ENCODE results near the gene TCFL5. TPM values are rescaled to one million over a fixed set of nuclear protein-coding genes. Genes with fewer than 3 reads are reported as not detected.

TCFL5 gene
- total RNA-seq, 1 donor from 2014 or later = 1.1 TPM

DNA sequence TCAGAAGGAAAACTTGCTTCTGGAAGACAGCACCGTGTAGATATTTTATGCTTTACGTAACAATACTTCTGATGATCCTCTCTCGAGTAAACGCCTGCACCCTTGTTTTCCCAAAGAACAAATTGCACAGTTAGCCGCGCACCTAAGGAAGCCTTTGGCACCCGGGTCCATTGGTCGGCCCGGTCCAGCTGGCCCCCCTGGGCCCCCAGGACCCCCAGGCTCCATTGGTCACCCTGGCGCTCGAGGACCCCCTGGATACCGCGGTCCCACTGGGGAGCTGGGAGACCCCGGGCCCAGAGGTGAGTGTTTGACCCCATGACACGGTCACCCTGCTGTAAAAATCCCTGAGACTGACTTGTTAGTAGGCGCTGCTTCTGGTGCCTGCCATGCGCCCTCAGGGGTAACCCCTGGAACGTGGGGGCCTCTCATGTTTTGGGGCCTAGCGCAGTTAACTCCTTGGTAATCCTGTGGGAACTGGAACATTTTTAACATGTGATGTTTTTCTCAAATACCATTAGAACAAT, 24.6 kb downstream of the TCFL5 start:
- H3K4me3 ChIP-seq = no peak overlapping the region
- TF ChIP-seq, protein P1, sequence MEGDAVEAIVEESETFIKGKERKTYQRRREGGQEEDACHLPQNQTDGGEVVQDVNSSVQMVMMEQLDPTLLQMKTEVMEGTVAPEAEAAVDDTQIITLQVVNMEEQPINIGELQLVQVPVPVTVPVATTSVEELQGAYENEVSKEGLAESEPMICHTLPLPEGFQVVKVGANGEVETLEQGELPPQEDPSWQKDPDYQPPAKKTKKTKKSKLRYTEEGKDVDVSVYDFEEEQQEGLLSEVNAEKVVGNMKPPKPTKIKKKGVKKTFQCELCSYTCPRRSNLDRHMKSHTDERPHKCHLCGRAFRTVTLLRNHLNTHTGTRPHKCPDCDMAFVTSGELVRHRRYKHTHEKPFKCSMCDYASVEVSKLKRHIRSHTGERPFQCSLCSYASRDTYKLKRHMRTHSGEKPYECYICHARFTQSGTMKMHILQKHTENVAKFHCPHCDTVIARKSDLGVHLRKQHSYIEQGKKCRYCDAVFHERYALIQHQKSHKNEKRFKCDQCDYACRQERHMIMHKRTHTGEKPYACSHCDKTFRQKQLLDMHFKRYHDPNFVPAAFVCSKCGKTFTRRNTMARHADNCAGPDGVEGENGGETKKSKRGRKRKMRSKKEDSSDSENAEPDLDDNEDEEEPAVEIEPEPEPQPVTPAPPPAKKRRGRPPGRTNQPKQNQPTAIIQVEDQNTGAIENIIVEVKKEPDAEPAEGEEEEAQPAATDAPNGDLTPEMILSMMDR (IDR thresholded peaks at IDR 0.05) = no peak
- no peak overlapping the region for H3K27ac ChIP-seq
- no peaks in the 10 kb centered on the region for H3K36me3 ChIP-seq
- intact Hi-C loops (cut with DNase I) = no loop called here
- H3K27me3 ChIP-seq = no peaks in the 10 kb centered on the region
- DNase-seq (ENCODE audit: low spot score in 2 of 2) = no peak
- H3K4me1 ChIP-seq = no peaks in the 10 kb centered on the region
- H3K9me3 ChIP-seq = no peaks in the 10 kb centered on the region

DNA sequence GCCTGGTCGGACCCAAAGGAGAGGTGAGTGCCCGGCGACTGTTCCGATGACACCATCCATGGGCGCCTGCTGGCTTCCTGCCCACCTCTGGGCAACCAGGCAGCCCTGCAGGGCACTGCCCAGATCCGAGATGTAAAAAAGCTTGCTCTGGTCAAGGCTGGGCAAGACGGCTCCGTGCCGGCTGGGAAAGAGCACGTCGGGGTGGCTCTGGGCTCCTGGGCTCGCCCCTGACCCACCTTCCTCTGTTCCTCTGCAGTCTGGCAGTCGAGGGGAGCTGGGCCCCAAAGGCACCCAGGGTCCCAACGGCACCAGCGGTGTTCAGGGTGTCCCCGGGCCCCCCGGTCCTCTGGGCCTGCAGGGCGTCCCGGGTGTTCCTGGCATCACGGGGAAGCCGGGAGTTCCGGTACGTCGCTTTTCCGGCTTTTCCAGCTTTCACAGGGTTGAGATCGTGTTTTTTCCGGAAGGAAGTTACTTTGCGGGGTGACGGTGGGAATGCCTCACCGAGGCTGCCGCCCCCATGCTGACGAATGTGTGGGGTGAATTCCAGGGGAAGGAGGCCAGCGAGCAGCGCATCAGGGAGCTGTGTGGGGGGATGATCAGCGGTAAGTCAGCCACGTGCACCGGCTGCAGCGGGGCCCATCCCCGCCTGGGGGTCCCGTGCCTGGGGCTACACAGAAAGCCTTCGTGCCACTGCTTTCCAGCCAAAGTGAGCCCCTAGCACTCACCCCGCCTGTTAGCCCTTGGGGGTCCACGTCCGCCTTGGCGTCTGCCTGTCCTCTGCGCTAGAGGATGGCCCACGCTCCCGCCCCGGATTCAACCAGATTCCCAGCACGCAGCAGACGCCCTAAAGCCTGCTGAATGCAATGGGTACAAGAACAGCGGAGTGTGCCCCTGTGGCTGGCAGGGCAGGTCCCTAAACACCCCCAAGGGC, 25.4 kb downstream of the TCFL5 start:
- no peak for DNase-seq (ENCODE audit: low spot score in 2 of 2)
- H3K27me3 ChIP-seq = no peaks in the 10 kb centered on the region
- H3K36me3 ChIP-seq = no peaks in the 10 kb centered on the region
- no peaks in the 10 kb centered on the region for H3K9me3 ChIP-seq
- TF ChIP-seq, protein P1 (IDR thresholded peaks at IDR 0.05) = no peak
- no peak overlapping the region for H3K27ac ChIP-seq
- no peaks in the 10 kb centered on the region for H3K4me1 ChIP-seq
- no peak overlapping the region for H3K4me3 ChIP-seq
- intact Hi-C loops (cut with DNase I) = no loop called here

DNA sequence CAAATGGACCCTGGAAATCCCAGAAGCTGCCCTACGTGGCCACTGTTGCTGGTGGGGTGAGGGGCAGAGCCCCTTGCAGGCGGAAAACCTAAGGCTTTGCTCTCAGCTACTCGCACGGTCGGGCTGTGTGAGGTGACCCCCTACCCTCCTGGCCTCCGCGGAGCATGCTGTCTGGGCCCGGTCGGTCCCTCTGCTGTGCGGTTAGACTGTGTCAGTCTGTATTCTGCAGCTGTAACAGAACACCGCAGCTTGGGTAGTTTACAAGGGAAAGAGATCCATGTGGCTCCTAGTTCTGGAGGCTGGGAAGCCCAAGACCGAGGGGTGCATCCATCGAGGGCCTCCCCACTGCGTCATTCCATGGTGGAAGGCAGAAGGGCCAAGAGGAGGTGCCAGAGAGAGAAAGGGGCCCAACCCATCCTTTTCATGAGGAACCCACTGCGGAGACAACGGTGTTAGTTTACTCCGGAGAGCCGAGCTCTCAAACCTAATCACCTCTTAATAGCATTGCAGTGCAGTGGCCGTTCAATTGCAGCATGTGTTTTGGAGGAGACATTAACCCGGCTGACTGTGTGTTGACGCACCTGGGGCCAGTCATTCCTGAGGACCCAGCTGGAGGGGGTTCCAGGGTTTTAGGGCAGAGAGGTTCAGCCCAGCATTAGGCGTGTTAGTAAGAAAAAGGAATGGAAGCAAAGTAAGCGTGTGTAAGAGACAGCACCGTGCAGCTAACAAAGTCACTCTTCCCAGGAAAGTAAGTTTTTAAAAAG, 26.5 kb downstream of the TCFL5 start:
- TF ChIP-seq, protein P1 (IDR thresholded peaks at IDR 0.05) = no peak
- intact Hi-C loops (cut with DNase I) = no loop called here
- no peaks in the 10 kb centered on the region for H3K4me1 ChIP-seq
- H3K4me3 ChIP-seq = no peak overlapping the region
- no peak overlapping the region for H3K27ac ChIP-seq
- no peaks in the 10 kb centered on the region for H3K9me3 ChIP-seq
- H3K36me3 ChIP-seq = no peaks in the 10 kb centered on the region
- no peak for DNase-seq (ENCODE audit: low spot score in 2 of 2)
- H3K27me3 ChIP-seq = no peaks in the 10 kb centered on the region

DNA sequence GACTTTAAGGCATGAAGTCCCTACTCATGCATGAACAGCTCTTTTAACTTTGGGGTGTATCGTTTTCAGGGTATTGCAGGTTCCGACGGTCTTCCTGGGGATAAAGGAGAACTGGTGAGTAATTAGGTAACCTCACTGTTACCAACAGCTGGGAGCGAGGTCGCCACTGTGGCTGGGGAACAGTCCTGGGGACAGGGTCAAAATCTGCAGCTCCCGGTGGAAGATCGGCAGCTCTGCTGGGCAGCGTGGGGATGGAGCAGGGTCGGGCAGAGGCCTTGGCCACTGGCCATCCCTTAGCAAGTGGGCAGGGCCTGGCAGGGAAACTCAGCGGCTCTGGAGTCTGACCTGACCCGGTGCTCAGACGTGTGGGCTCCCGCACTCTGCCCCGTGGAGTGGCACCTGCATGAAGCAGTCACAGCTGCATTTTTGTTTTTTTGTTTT, 28.7 kb downstream of the TCFL5 start:
- TF ChIP-seq, protein P1 (IDR thresholded peaks at IDR 0.05) = no peak
- no peaks in the 10 kb centered on the region for H3K4me1 ChIP-seq
- no peaks in the 10 kb centered on the region for H3K36me3 ChIP-seq
- no peak overlapping the region for H3K4me3 ChIP-seq
- no peaks in the 10 kb centered on the region for H3K9me3 ChIP-seq
- DNase-seq (ENCODE audit: low spot score in 2 of 2) = no peak
- H3K27ac ChIP-seq = no peak overlapping the region
- intact Hi-C loops (cut with DNase I) = no loop called here
- no peaks in the 10 kb centered on the region for H3K27me3 ChIP-seq

DNA sequence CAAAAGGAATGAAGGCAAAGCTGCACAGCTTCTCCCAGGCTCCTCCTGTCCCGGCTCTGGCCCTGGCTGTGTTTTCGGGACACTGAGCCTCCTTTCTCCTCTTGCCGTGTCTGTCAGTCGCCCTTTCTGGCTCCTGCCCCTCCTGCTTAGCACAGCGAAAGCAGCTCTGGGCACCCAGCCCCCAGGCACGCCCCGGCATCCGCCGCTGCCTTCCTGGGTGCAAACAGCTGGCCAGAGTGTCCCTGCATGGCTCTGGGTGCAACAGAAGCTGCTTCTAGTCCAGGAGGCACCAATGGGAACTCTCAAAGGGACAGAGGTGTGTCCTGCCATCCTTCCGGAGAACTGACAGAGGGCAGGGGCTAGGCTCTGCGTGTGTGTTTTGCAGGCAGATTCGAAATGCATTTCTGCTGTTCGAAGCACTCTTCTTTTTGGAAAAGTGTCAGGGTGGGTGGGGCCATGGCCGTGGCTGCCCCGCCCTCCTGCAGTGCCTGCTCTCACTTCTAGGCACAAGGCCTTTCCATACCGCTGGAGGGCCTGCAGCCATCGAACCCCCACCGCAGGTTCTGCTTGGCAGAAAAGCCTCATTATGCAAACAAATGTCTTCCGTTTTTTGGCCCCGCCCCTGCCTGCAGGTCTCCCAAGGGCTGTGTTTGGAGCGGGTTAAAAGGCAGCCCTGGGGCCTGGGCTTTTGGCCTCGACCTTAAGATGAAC, 29.3 kb downstream of the TCFL5 start:
- DNase-seq (ENCODE audit: low spot score in 2 of 2) = no peak
- Histone ChIP-seq H3K4me3 (no peak overlapping the region), H3K36me3 (no peaks in the 10 kb centered on the region), H3K27me3 (no peaks in the 10 kb centered on the region), H3K9me3 (no peaks in the 10 kb centered on the region), H3K4me1 (no peaks in the 10 kb centered on the region), H3K27ac (no peak overlapping the region)
- TF ChIP-seq, protein P1 (IDR thresholded peaks at IDR 0.05) = no peak
- intact Hi-C loops (cut with DNase I) = no loop called here
